KMS-11 (cell line): ENCODE measurements around the gene CCS.
"Not testable (repeated sequence)": the region's sequence is repeated elsewhere in the genome, so short reads cannot be mapped to it uniquely, and the experiment has no call there.

Experiments
- H2AFZ ChIP-seq: fragments of 200-600 bp; sonication (generic); 2 replicates; pipeline ENCODE4 v1.6.1; 2016; ENCODE audit warnings: antibody characterized with exemption, mixed run types, low read depth
- H3K27ac ChIP-seq: fragments of 200-600 bp; sonication (generic); 2 replicates; pipeline ENCODE4 v1.6.1; 2016; ENCODE audit warnings: mild to moderate bottlenecking, mixed run types
- H3K27me3 ChIP-seq: fragments of 200-600 bp; sonication (generic); 2 replicates; pipeline ENCODE4 v1.6.1; 2017; ENCODE audit warnings: mild to moderate bottlenecking, low read depth, mixed run types, moderate library complexity; ENCODE audit not compliant: insufficient read depth
- H3K36me3 ChIP-seq: fragments of 200-600 bp; sonication (generic); 2 replicates; pipeline ENCODE4 v1.6.1; 2017; ENCODE audit warnings: mild to moderate bottlenecking, mixed run types; ENCODE audit not compliant: insufficient read depth
- H3K4me1 ChIP-seq: fragments of 200-600 bp; sonication (generic); 2 replicates; pipeline ENCODE4 v1.6.1; 2016; ENCODE audit warnings: mild to moderate bottlenecking, low read depth, mixed run types; ENCODE audit not compliant: poor library complexity, severe bottlenecking
- H3K4me2 ChIP-seq: fragments of 200-600 bp; sonication (generic); 2 replicates; pipeline ENCODE4 v1.7.0; 2016; ENCODE audit warnings: mild to moderate bottlenecking, mixed run types
- H3K4me3 ChIP-seq: fragments of 200-600 bp; sonication (generic); IDR thresholded peaks from 2 replicates; pipeline ENCODE4 v1.6.1; 2017; ENCODE audit warnings: low read depth, low read length, mixed read lengths; ENCODE audit not compliant: insufficient read depth
- H3K79me2 ChIP-seq: fragments of 200-600 bp; sonication (generic); 2 replicates; pipeline ENCODE4 v1.6.1; 2016; ENCODE audit warnings: low read depth, mixed run types; ENCODE audit not compliant: insufficient read depth
- H3K9ac ChIP-seq: fragments of 200-600 bp; sonication (generic); 2 replicates; pipeline ENCODE4 v1.6.1; 2016; ENCODE audit warnings: mild to moderate bottlenecking, mixed run types
- H4K20me1 ChIP-seq: fragments of 200-600 bp; sonication (generic); 2 replicates; pipeline ENCODE4 v1.6.1; 2016; ENCODE audit warnings: mild to moderate bottlenecking, mixed run types; ENCODE audit not compliant: insufficient read depth
- TF ChIP-seq, protein P1 (sequence below): fragments of 200-600 bp; sonication (generic); conservative IDR thresholded peaks from 2 replicates; pipeline ENCODE4 v1.6.1; 2017; ENCODE audit warnings: low read depth, mild to moderate bottlenecking, antibody characterized with exemption, low read length, moderate library complexity, mixed read lengths

CCS gene, protein sequence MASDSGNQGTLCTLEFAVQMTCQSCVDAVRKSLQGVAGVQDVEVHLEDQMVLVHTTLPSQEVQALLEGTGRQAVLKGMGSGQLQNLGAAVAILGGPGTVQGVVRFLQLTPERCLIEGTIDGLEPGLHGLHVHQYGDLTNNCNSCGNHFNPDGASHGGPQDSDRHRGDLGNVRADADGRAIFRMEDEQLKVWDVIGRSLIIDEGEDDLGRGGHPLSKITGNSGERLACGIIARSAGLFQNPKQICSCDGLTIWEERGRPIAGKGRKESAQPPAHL

DNA sequence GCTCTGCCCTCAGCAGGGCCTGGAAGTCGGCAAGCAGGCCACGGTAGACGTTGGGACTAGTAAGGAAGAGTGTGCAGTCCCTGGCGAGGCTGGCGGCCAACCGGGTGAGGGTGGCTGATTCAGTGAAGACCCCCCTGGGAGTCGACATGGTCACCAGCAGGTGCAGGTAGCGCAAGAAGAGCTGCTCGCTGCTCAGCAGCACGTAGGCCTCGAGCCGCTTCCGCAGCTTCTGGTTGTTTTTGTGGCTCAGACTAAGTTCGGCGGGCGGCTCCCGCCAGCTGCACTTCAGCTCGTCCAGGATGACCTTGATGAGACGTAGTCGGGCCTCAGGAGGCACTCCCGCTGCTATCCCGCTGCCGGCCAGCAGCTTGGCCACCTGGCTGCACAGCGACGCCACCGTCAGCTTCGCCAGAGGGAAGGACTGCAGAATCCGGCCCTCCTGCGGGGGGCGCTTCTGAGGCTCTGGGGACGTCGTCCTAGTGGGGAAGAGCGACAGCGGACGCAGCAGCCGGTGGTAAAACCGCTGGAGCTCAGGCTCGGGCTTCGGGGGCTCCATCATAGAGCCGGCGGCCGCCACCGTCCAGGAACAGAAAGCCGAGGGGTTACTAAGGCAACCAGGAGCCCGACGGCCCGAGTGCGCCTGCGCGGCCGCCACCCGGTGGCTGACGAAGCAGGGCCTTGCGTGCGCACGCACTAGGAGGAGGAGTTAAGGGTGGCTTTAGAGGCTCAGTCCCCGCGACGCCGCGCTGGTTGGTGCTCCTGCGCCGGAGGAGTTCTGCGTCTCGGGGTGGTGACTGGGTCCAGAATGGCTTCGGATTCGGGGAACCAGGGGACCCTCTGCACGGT lies at the start of gene CCS, which contains the start of gene CCDC87:
Gene CCS, plus strand, starts transcription at position 729 of the 846 bp plus-strand sequence. Its CDS starts 77 bp downstream, at position 806.
Gene CCDC87, minus strand, starts transcription at position 607 of the 846 bp plus-strand sequence. Its CDS starts 48 bp downstream, at position 559.
- H3K27me3 ChIP-seq = no peaks in the 10 kb centered on the region; the same call in 1 of the 2 replicates
- no peaks in the 10 kb centered on the region for H4K20me1 ChIP-seq
- H3K36me3 ChIP-seq = no peaks in the 10 kb centered on the region
- peak within 1 kb of the TSS; percentile 79 for H3K4me2 ChIP-seq
- peaks cover 8% of the 10 kb centered on the region; the same call in 1 of the 2 replicates for H3K79me2 ChIP-seq
- H3K4me1 ChIP-seq = peaks cover 5% of the 10 kb centered on the region
- TF ChIP-seq, protein P1, sequence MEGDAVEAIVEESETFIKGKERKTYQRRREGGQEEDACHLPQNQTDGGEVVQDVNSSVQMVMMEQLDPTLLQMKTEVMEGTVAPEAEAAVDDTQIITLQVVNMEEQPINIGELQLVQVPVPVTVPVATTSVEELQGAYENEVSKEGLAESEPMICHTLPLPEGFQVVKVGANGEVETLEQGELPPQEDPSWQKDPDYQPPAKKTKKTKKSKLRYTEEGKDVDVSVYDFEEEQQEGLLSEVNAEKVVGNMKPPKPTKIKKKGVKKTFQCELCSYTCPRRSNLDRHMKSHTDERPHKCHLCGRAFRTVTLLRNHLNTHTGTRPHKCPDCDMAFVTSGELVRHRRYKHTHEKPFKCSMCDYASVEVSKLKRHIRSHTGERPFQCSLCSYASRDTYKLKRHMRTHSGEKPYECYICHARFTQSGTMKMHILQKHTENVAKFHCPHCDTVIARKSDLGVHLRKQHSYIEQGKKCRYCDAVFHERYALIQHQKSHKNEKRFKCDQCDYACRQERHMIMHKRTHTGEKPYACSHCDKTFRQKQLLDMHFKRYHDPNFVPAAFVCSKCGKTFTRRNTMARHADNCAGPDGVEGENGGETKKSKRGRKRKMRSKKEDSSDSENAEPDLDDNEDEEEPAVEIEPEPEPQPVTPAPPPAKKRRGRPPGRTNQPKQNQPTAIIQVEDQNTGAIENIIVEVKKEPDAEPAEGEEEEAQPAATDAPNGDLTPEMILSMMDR = peak; percentile 57
- peak within 1 kb of the TSS; percentile 55 for H3K4me3 ChIP-seq
- H3K27ac ChIP-seq = peak within 1 kb of the TSS; percentile 37; the same call in 1 of the 2 replicates
- peak within 1 kb of the TSS; percentile 90 for H2AFZ ChIP-seq
- peak within 1 kb of the TSS; percentile 59; the same call in 1 of the 2 replicates for H3K9ac ChIP-seq

DNA sequence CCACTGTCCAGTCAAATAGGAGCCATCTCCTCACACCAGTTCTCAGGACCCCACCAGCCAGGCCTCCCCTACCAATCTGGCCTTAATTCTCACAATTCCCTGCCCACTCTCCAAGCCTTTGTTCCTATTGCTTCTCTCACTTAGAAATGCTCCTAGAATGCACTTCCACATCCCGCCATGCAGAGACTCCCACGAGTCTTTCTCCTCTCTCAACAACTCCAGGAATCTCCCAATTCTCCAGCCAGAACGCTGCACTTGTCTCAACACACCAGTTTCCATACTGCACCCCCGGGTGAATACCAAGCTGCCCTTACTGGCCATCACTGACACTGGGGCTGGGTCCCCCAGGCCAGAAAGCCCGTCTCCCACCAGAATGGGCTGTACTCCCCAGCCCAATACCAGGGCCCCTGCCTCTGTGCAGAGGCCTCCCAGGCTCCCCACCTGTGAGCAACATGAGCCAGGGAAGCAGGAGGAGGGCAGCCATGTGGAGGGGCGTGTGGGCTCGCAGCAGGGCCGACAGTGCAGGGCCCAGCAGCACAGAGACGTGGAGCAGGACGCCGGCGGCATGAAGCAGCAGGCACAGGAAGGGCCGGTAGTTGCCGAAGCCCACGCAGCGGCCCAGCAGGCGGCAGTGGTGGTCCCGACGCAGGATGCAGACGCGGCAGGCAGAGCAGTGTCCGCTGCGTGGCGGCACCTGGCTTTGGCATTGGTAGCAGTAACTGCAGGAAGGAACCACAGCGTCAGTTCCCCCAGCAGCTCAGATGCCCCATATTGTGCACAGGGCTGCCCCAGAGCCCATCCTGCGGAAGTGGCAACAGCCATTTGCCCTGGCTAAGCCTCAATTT lies 49.5 kb upstream of the CCS start:
- Histone ChIP-seq H3K9ac (no peak overlapping the region), H3K4me2 (no peak overlapping the region)

DNA sequence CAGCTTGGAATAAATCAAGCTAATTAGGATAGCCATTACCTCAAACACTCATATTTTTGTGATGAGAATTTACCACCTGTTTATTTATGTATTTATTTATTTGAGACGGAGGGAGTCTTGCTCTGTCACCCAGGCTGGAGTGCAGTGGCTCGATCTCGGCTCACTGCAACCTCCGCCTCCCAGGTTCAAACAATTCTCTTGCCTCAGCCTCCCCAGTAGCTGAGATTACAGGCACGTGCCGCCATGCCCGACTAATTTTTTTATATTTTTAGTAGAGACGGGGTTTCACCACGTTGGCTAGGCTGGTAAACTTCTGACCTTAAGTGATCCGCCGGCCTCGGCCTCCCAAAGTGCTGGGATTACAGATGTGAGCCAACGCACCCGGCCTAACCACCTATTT lies 48.0 kb upstream of the CCS start:
- not testable (repeated sequence) for H4K20me1 ChIP-seq, H3K27me3 ChIP-seq, H3K36me3 ChIP-seq, H3K4me3 ChIP-seq, H3K79me2 ChIP-seq, H3K27ac ChIP-seq
- Histone ChIP-seq H3K4me2 (peak overlapping the region; percentile 65), H3K9ac (peak overlapping the region; percentile 73; the same call in 1 of the 2 replicates), H2AFZ (peak overlapping the region; percentile 90; the same call in 1 of the 2 replicates), H3K4me1 (peaks cover 17% of the 10 kb centered on the region)

More for the DNA sequence above, 49.5 kb upstream of the CCS start:
- Histone ChIP-seq H3K4me3 (no peak overlapping the region), H3K27ac (no peak overlapping the region), H3K79me2 (no peaks in the 10 kb centered on the region), H2AFZ (no peak overlapping the region), H3K27me3 (peaks cover 2% of the 10 kb centered on the region; the same call in 1 of the 2 replicates), H4K20me1 (no peaks in the 10 kb centered on the region), H3K36me3 (no peaks in the 10 kb centered on the region), H3K4me1 (peaks cover 17% of the 10 kb centered on the region)
- TF ChIP-seq, protein P1 = no peak

DNA sequence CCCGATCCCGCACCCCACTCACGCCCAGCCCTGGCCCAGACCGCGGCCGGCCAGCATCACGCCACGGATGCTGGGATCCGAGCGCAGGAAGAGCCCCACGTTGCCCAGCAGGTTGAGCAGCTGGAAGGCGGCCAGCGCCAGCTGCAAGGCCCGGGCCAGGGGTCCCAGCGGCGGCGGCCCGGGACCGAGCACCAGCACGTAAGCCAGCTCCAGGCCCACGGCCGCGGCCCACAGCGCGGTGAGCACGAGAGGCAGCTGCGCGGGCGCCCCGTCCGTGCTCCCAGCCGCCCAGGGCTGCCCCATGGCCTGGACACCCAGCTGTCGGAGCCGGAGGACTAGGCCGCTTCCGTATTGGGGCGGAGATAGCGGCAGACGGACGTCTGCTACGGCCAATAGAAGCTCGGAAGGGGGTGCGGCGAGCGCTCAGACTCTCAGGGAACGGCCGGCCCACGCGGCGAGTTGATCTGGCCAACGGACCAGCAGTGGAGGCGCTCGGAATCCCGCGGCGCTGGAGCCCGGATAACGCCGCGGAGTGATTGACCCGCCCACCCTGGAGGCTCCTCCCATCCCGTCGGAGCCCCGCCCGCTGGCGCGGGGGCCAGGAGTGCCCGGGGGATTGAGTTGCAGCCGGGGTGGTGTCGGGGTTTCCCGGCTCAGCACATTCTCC lies 47.2 kb upstream of the CCS start, which contains the start of gene ZDHHC24:
Gene ZDHHC24, minus strand, starts transcription at position 348 of the 667 bp plus-strand sequence. Its CDS starts 45 bp downstream, at position 303.
- peaks cover 6% of the 10 kb centered on the region for H3K27me3 ChIP-seq
- H3K4me1 ChIP-seq = peaks cover 17% of the 10 kb centered on the region
- H3K4me3 ChIP-seq = peak within 1 kb of the TSS; percentile 52
- no peaks in the 10 kb centered on the region for H3K79me2 ChIP-seq
- H3K36me3 ChIP-seq = no peaks in the 10 kb centered on the region
- TF ChIP-seq, protein P1 = no peak
- peak within 1 kb of the TSS; percentile 90 for H2AFZ ChIP-seq
- H3K27ac ChIP-seq = peak within 1 kb of the TSS; percentile 38; the same call in 1 of the 2 replicates
- H3K4me2 ChIP-seq = peak within 1 kb of the TSS; percentile 65
- no peaks in the 10 kb centered on the region for H4K20me1 ChIP-seq
- peak within 1 kb of the TSS; percentile 73 for H3K9ac ChIP-seq
